IMR-90 (cell line): ENCODE measurements around the gene CUEDC2. TPM values are rescaled to one million over a fixed set of nuclear protein-coding genes. Genes with fewer than 3 reads are reported as not detected.

Experiments used
- ATAC-seq: fragments of 200-7000 bp; cut with Tn5 transposase; 2 replicates; pipeline ENCODE4 v1.9.1; 2020; ENCODE audit warnings: low read depth, mild to moderate bottlenecking, moderate library complexity
- BruUV-seq: library from RNA; stranded (reverse); fragments of 400-500 nt; replicated peaks from 2 replicates; lab custom pipeline; 2021; lab: Mats Ljungman, UMichigan
- CTCF ChIA-PET: fragments of 300-600 bp; formaldehyde crosslinking; extraction: SDS; loops from one replicate; lab custom pipeline; 2021; ENCODE audit warnings: antibody characterized with exemption; lab: Yijun Ruan, JAX
- POLR2A ChIA-PET: fragments of 300-600 bp; sonication (Branson Sonifier 250); formaldehyde crosslinking; loops from one replicate; lab custom pipeline; 2022; ENCODE audit warnings: antibody characterized with exemption; ENCODE audit not compliant: unreplicated experiment; lab: Charles Lee
- DNase-seq: peaks from one replicate; pipeline ENCODE4 v3.0.0; 2013
- H2AFZ ChIP-seq: replicated peaks from 2 replicates; pipeline ENCODE3; 2013; ENCODE audit warnings: low read length, mild to moderate bottlenecking; ENCODE audit not compliant: poor library complexity
- H2AK5ac ChIP-seq: 2 replicates; pipeline ENCODE4 v1.6.1; 2013; ENCODE audit warnings: low read depth, low read length, inconsistent platforms
- H2AK9ac ChIP-seq: replicated peaks from 2 replicates; pipeline ENCODE3; 2013; ENCODE audit warnings: mild to moderate bottlenecking, low read depth, low read length, moderate library complexity; ENCODE audit not compliant: poor library complexity
- H2BK120ac ChIP-seq: 2 replicates; pipeline ENCODE4 v1.6.1; 2013; ENCODE audit warnings: low read depth, low read length, inconsistent platforms
- H2BK15ac ChIP-seq: 3 replicates; pipeline ENCODE4 v1.6.1; 2013; ENCODE audit warnings: low read depth, low read length, inconsistent platforms
- H2BK20ac ChIP-seq: 2 replicates; pipeline ENCODE4 v1.6.1; 2013; ENCODE audit warnings: low read depth, mild to moderate bottlenecking, inconsistent platforms, low read length, moderate library complexity
- H2BK5ac ChIP-seq: 2 replicates; pipeline ENCODE4 v1.6.1; 2013; ENCODE audit warnings: mild to moderate bottlenecking, low read depth, low read length, inconsistent platforms; ENCODE audit not compliant: poor library complexity, severe bottlenecking
- H3K14ac ChIP-seq: replicated peaks from 2 replicates; pipeline ENCODE4 v1.6.1; 2013; ENCODE audit warnings: low read depth, low read length, inconsistent platforms
- H3K18ac ChIP-seq: 2 replicates; pipeline ENCODE4 v1.6.1; 2013; ENCODE audit warnings: low read depth, low read length, control low read depth
- H3K23ac ChIP-seq: 2 replicates; pipeline ENCODE4 v1.6.1; 2013; ENCODE audit warnings: low read depth, low read length, inconsistent platforms
- H3K27ac ChIP-seq: 2 replicates; pipeline ENCODE4 v1.5.1; 2013; ENCODE audit warnings: mild to moderate bottlenecking, control low read depth, low read length; ENCODE audit not compliant: insufficient read depth
- H3K27me3 ChIP-seq: 2 replicates; pipeline ENCODE4 v1.6.1; 2013; ENCODE audit warnings: low read length; ENCODE audit not compliant: control insufficient read depth, insufficient read depth
- H3K36me3 ChIP-seq: 2 replicates; pipeline ENCODE4 v1.6.1; 2013; ENCODE audit warnings: low read length, mixed read lengths; ENCODE audit not compliant: control insufficient read depth, insufficient read depth
- H3K4ac ChIP-seq: 2 replicates; pipeline ENCODE4 v1.6.1; 2013; ENCODE audit warnings: low read depth, low read length, inconsistent platforms
- H3K4me1 ChIP-seq: 2 replicates; pipeline ENCODE4 v1.6.1; 2013; ENCODE audit warnings: low read length, mixed read lengths; ENCODE audit not compliant: control insufficient read depth, insufficient read depth
- H3K4me2 ChIP-seq: 2 replicates; pipeline ENCODE4 v1.6.1; 2013; ENCODE audit warnings: low read depth, mild to moderate bottlenecking, control low read depth, low read length, moderate library complexity
- H3K4me3 ChIP-seq: 2 replicates; pipeline ENCODE4 v1.5.1; 2013; ENCODE audit warnings: low read depth, mild to moderate bottlenecking, control low read depth, low read length, moderate library complexity; ENCODE audit not compliant: insufficient read depth
- H3K56ac ChIP-seq: 2 replicates; pipeline ENCODE4 v1.6.1; 2013; ENCODE audit warnings: low read length, inconsistent platforms; ENCODE audit not compliant: insufficient read depth; ENCODE audit errors: extremely low read depth
- H3K79me1 ChIP-seq, 2 experiments: 2 replicates each; pipeline ENCODE4 v1.6.1; 2013; ENCODE audit warnings: low read length in 2 of 2, inconsistent platforms in 1 of 2, low read depth in 1 of 2
- H3K9ac ChIP-seq: 2 replicates; pipeline ENCODE4 v1.6.1; 2013; ENCODE audit warnings: low read depth, low read length, control low read depth
- H3K9me1 ChIP-seq: 2 replicates; pipeline ENCODE4 v1.6.1; 2013; ENCODE audit warnings: low read length, inconsistent platforms; ENCODE audit not compliant: insufficient read depth
- H3K9me3 ChIP-seq: 2 replicates; pipeline ENCODE4 v1.6.1; 2013; ENCODE audit warnings: low read length; ENCODE audit not compliant: control insufficient read depth, insufficient read depth
- H4K20me1 ChIP-seq: 2 replicates; pipeline ENCODE4 v1.6.1; 2013; ENCODE audit warnings: low read length, inconsistent platforms; ENCODE audit not compliant: insufficient read depth
- H4K5ac ChIP-seq: 2 replicates; pipeline ENCODE4 v1.6.1; 2013; ENCODE audit warnings: mild to moderate bottlenecking, low read depth, low read length, control low read depth
- H4K8ac ChIP-seq, 2 experiments: 2 replicates each; pipeline ENCODE4 v1.6.1; 2013; ENCODE audit warnings: low read depth in 2 of 2, low read length in 2 of 2, control low read depth in 1 of 2, inconsistent platforms in 1 of 2
- H4K91ac ChIP-seq: 2 replicates; pipeline ENCODE4 v1.6.1; 2013; ENCODE audit warnings: low read depth, low read length, inconsistent platforms; ENCODE audit not compliant: insufficient read depth
- BHLHE40 ChIP-seq: fragments of 150-350 bp; IDR thresholded peaks from 2 replicates; pipeline ENCODE4 v1.6.1; 2016; ENCODE audit warnings: mild to moderate bottlenecking, low read depth, low read length
- CEBPB ChIP-seq: IDR thresholded peaks from 2 replicates; pipeline ENCODE4 v1.6.1; 2012; ENCODE audit warnings: low read depth, low read length, improper control_type of control experiment
- CHD1 ChIP-seq: IDR thresholded peaks from 2 replicates; pipeline ENCODE4 v1.6.1; 2012; ENCODE audit warnings: low read depth, low read length, improper control_type of control experiment
- ELK1 ChIP-seq: fragments of 150-350 bp; IDR thresholded peaks from 2 replicates; pipeline ENCODE4 v1.6.1; 2016; ENCODE audit warnings: low read depth, mild to moderate bottlenecking, low read length, moderate library complexity, borderline replicate concordance
- FOS ChIP-seq: fragments of 150-350 bp; IDR thresholded peaks from 2 replicates; pipeline ENCODE4 v1.6.1; 2016; ENCODE audit warnings: low read depth, low read length
- MAFK ChIP-seq: IDR thresholded peaks from 2 replicates; pipeline ENCODE4 v1.6.1; 2012; ENCODE audit warnings: low read depth, low read length, improper control_type of control experiment
- MAZ ChIP-seq: IDR thresholded peaks from 2 replicates; pipeline ENCODE4 v1.6.1; 2012; ENCODE audit warnings: low read depth, mild to moderate bottlenecking, low read length, improper control_type of control experiment, moderate library complexity, borderline replicate concordance
- MXI1 ChIP-seq: IDR thresholded peaks from 2 replicates; pipeline ENCODE4 v1.6.1; 2012; ENCODE audit warnings: low read depth, mild to moderate bottlenecking, low read length, moderate library complexity, borderline replicate concordance
- NFE2L2 ChIP-seq: fragments of 150-350 bp; IDR thresholded peaks from 2 replicates; pipeline ENCODE4 v1.6.1; 2016; ENCODE audit warnings: low read depth, mild to moderate bottlenecking, low read length
- POLR2A ChIP-seq: IDR thresholded peaks from 2 replicates; pipeline ENCODE4 v1.6.1; 2012; ENCODE audit warnings: mild to moderate bottlenecking, low read depth, low read length
- RAD21 ChIP-seq: IDR thresholded peaks from 2 replicates; pipeline ENCODE4 v1.6.1; 2012; ENCODE audit warnings: low read length, improper control_type of control experiment
- RCOR1 ChIP-seq: IDR thresholded peaks from 2 replicates; pipeline ENCODE4 v1.6.1; 2012; ENCODE audit warnings: mild to moderate bottlenecking, low read length, improper control_type of control experiment; ENCODE audit not compliant: insufficient replicate concordance
- RFX5 ChIP-seq: IDR thresholded peaks from 2 replicates; pipeline ENCODE4 v1.8.0; 2012; ENCODE audit warnings: low read depth, mild to moderate bottlenecking, low read length, moderate library complexity
- SMC3 ChIP-seq: fragments of 150-350 bp; IDR thresholded peaks from 2 replicates; pipeline ENCODE4 v1.6.1; 2016; ENCODE audit warnings: low read depth, mild to moderate bottlenecking, antibody characterized with exemption, low read length, moderate library complexity
- WGBS, 2 experiments: methylation state at CpG; one replicate each; pipeline versions ENCODE4 v1.1.5 to v1.1.7; 2013; ENCODE audit warnings: missing lambda C conversion rate in 2 of 2; ENCODE audit not compliant: insufficient read length in 1 of 2; ENCODE audit errors: extremely low coverage in 2 of 2; 5-methylcytosine and 5-hydroxymethylcytosine counted together
- dilution Hi-C: fragments of 300-500 bp; cut with HindIII; formaldehyde crosslinking; loops from one replicate; pipeline ENCODE4 v1.14.3; 2018; ENCODE audit warnings: low sequenced_read_pairs; ENCODE audit not compliant: unreplicated experiment
- in situ Hi-C: fragments of 300-500 bp; cut with MboI; formaldehyde crosslinking; loops from 3 replicates; pipeline ENCODE4 v1.14.3; 2019; ENCODE audit warnings: low sequenced_read_pairs, inconsistent platforms, mixed read lengths
- intact Hi-C: fragments of 100-400 bp; cut with micrococcal nuclease; formaldehyde crosslinking; loops from 2 replicates; pipeline ENCODE4 v1.10.0; 2022
- polyA plus RNA-seq, 3 experiments: library from polyadenylated mRNA; depleted of rRNA; stranded (reverse); fragments of >200 nt; gene quantifications; 2 replicates each; pipeline ENCODE4 v1.2.3, GENCODE V29; 2012; ENCODE audit warnings: low replicate concordance in 1 of 3
- total RNA-seq: library from RNA; depleted of rRNA; stranded (reverse); fragments of >200 nt; gene quantifications from 2 replicates; pipeline ENCODE4 v1.2.3, GENCODE V29; 2012
- TF ChIP-seq, protein P1 (sequence below): fragments of 150-350 bp; IDR thresholded peaks from 2 replicates; pipeline ENCODE4 v1.6.1; 2017; ENCODE audit warnings: mild to moderate bottlenecking, antibody characterized with exemption, low read length, low read depth
- TF ChIP-seq, protein P2 (sequence below): conservative IDR thresholded peaks from 2 replicates; pipeline ENCODE4 v1.5.1; 2012; ENCODE audit warnings: mild to moderate bottlenecking, low read depth, low read length, improper control_type of control experiment

CUEDC2 gene
- total and polyA plus RNA-seq, 2 of the 4 experiments (the other 2 are of a cell fraction), result 55.7 to 84.9 TPM

DNA sequence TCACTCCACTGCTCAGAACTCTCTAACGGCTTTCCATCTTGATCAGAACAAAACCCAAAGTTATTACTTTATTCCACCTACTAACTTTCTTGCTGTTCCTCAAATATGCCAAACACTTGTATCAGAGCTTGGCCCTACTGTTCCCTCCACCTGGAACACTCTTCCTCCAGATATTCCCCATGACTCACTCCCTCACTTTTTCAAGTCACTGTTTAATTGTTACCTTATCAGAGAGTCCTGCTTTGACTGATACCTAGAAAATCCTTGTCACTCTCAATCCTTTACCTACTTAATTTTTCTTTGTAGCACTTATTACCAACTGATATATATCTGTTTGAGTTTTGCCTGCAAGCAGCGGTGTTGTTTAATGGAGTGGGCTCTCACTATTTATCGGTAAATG lies 42.5 kb downstream of the CUEDC2 start:
- ATAC-seq (no peak), DNase-seq (no peak)
- Histone ChIP-seq H3K18ac (no peak overlapping the region), H3K9ac (no peak overlapping the region), H3K27me3 (no peaks in the 10 kb centered on the region), H3K56ac (no peak overlapping the region), H4K91ac (no peak overlapping the region), H3K4me3 (no peak overlapping the region), H3K79me1 (peaks cover 0 to 5% of the 10 kb centered on the region in 2 experiments; a peak in 2 of 4 replicates), H3K14ac (no peak overlapping the region), H2BK5ac (no peak overlapping the region), H3K4ac (no peak overlapping the region), H2BK120ac (no peak overlapping the region), H3K27ac (no peak overlapping the region), H2BK20ac (no peak overlapping the region), H3K36me3 (no peaks in the 10 kb centered on the region), H3K4me1 (peaks cover 3% of the 10 kb centered on the region), H4K5ac (no peak overlapping the region), H3K9me3 (no peaks in the 10 kb centered on the region), H4K8ac (no peak overlapping the region), H2BK15ac (no peak overlapping the region), H2AK5ac (no peak overlapping the region), H3K4me2 (no peak overlapping the region), H4K20me1 (peaks cover 3% of the 10 kb centered on the region; the same call in 1 of the 2 replicates), H2AK9ac (no peak overlapping the region), H2AFZ (no peak overlapping the region), H3K9me1 (peaks cover 4% of the 10 kb centered on the region), H3K23ac (no peak overlapping the region)
- dilution Hi-C loops, result no loop called here
- CTCF ChIA-PET, result no interaction called here
- in situ Hi-C loops, result loop anchor here (5.0 kb wide), 1 partner anchor 87 kb away; no protein-coding TSS in a partner anchor
- intact Hi-C loops, result loop anchor here (10.0 kb wide), 1 partner anchor 255 kb away; the partner anchor contains the start of gene TRIM8
- no CpG with 5 or more reads among the region's 3 CpGs for WGBS, 2 experiments
- no TSS peak for BruUV-seq
- TF ChIP-seq ELK1 (no peak), POLR2A (no peak), NFE2L2 (no peak), RAD21 (no peak), CHD1 (no peak), RFX5 (no peak), BHLHE40 (no peak), FOS (no peak), MAZ (no peak), MXI1 (no peak), SMC3 (no peak), RCOR1 (no peak), MAFK (no peak), CEBPB (no peak)
- TF ChIP-seq, protein P1, sequence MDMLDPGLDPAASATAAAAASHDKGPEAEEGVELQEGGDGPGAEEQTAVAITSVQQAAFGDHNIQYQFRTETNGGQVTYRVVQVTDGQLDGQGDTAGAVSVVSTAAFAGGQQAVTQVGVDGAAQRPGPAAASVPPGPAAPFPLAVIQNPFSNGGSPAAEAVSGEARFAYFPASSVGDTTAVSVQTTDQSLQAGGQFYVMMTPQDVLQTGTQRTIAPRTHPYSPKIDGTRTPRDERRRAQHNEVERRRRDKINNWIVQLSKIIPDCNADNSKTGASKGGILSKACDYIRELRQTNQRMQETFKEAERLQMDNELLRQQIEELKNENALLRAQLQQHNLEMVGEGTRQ, result no peak
- TF ChIP-seq, protein P2, sequence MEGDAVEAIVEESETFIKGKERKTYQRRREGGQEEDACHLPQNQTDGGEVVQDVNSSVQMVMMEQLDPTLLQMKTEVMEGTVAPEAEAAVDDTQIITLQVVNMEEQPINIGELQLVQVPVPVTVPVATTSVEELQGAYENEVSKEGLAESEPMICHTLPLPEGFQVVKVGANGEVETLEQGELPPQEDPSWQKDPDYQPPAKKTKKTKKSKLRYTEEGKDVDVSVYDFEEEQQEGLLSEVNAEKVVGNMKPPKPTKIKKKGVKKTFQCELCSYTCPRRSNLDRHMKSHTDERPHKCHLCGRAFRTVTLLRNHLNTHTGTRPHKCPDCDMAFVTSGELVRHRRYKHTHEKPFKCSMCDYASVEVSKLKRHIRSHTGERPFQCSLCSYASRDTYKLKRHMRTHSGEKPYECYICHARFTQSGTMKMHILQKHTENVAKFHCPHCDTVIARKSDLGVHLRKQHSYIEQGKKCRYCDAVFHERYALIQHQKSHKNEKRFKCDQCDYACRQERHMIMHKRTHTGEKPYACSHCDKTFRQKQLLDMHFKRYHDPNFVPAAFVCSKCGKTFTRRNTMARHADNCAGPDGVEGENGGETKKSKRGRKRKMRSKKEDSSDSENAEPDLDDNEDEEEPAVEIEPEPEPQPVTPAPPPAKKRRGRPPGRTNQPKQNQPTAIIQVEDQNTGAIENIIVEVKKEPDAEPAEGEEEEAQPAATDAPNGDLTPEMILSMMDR, result no peak
- POLR2A ChIA-PET, result no interaction called here
